Coronary artery (tissue), 2 donors: ENCODE results near the gene C1QTNF1.
A peak's percentile ranks its signal among the peaks of the same experiment; 100 is the strongest.

Source experiments
- DNase-seq: peaks from one replicate; pipeline ENCODE4 v3.0.0-alpha.2; 2017; ENCODE audit warnings: low spot score
- H3K27ac ChIP-seq, 2 donors: fragments of 200-600 bp; sonication (generic); one replicate each; pipeline ENCODE4 v1.5.1; 2016 to 2019
- H3K4me3 ChIP-seq: fragments of 200-600 bp; sonication (generic); 2 replicates; pipeline ENCODE4 v1.5.1; 2016; ENCODE audit warnings: mild to moderate bottlenecking, moderate library complexity
- CTCF ChIP-seq: fragments of 200-600 bp; sonication (generic); IDR thresholded peaks from one replicate; pipeline ENCODE4 v1.5.1; 2019; ENCODE audit warnings: antibody characterized with exemption

C1QTNF1 gene

GRCh38 chr17:79002796-79003593 is 21.0 kb upstream of the C1QTNF1 start:
- no peak for DNase-seq
- no peak for TF ChIP-seq CTCF
- Histone ChIP-seq H3K4me3 (no peak overlapping the region), H3K27ac (no peak overlapping the region)

- Histone ChIP-seq H3K27ac (no peak overlapping the region), H3K4me3 (no peak overlapping the region)
- no peak for DNase-seq
- no peak for TF ChIP-seq CTCF
Observed at GRCh38 chr17:79003661-79004411, 20.1 kb upstream of the C1QTNF1 start.

GRCh38 chr17:79005063-79005861 is 18.7 kb upstream of the C1QTNF1 start:
- no peak for DNase-seq
- no peak for TF ChIP-seq CTCF
- no peak overlapping the region for H3K4me3 ChIP-seq
- no peak overlapping the region for H3K27ac ChIP-seq

GRCh38 chr17:79006046-79006445 is 17.9 kb upstream of the C1QTNF1 start:
- no peak for DNase-seq
- H3K27ac ChIP-seq = no peak overlapping the region

GRCh38 chr17:79006794-79007503 is 17.0 kb upstream of the C1QTNF1 start:
- Histone ChIP-seq H3K4me3 (no peak overlapping the region), H3K27ac (no peak overlapping the region)
- TF ChIP-seq CTCF = no peak
- DNase-seq = no peak

More at GRCh38 chr17:79006046-79006445, 17.9 kb upstream of the C1QTNF1 start:
- no peak for TF ChIP-seq CTCF
- no peak overlapping the region for H3K4me3 ChIP-seq

- DNase-seq = no peak
- TF ChIP-seq CTCF = no peak
- Histone ChIP-seq H3K4me3 (peak overlapping the region; percentile 99), H3K27ac (no peak overlapping the region)
Observed at GRCh38 chr17:79007504-79008381, 16.2 kb upstream of the C1QTNF1 start.
